GM12801 (cell line): Measurements from ENCODE around the gene LMO1.

Experiments
- TF ChIP-seq, protein P1 (sequence below): IDR thresholded peaks from one replicate; pipeline ENCODE4 v1.5.1; 2011; ENCODE audit warnings: control low read depth; ENCODE audit not compliant: insufficient read length; ENCODE audit errors: extremely low read depth

LMO1 gene

DNA sequence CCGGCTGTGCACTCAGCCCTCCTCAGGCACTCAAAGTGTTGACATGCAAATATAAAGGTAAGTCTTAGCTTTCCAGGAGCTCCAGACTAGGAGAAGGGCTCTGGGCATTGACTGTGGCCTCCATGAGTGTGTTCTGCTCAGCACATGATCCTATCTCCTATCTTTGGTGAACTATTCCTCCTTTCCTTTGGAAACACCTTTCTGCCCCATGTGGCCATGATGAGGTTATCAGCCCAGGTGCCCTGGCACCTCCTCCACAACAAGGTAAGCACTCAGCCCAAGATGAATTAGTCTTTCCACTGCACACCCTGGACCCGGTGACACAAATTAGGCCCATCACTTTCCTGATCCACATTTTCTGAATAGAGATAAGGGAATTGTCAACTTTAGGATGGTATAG is 37.9 kb upstream of the LMO1 start:
- TF ChIP-seq, protein P1, sequence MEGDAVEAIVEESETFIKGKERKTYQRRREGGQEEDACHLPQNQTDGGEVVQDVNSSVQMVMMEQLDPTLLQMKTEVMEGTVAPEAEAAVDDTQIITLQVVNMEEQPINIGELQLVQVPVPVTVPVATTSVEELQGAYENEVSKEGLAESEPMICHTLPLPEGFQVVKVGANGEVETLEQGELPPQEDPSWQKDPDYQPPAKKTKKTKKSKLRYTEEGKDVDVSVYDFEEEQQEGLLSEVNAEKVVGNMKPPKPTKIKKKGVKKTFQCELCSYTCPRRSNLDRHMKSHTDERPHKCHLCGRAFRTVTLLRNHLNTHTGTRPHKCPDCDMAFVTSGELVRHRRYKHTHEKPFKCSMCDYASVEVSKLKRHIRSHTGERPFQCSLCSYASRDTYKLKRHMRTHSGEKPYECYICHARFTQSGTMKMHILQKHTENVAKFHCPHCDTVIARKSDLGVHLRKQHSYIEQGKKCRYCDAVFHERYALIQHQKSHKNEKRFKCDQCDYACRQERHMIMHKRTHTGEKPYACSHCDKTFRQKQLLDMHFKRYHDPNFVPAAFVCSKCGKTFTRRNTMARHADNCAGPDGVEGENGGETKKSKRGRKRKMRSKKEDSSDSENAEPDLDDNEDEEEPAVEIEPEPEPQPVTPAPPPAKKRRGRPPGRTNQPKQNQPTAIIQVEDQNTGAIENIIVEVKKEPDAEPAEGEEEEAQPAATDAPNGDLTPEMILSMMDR: no peak

DNA sequence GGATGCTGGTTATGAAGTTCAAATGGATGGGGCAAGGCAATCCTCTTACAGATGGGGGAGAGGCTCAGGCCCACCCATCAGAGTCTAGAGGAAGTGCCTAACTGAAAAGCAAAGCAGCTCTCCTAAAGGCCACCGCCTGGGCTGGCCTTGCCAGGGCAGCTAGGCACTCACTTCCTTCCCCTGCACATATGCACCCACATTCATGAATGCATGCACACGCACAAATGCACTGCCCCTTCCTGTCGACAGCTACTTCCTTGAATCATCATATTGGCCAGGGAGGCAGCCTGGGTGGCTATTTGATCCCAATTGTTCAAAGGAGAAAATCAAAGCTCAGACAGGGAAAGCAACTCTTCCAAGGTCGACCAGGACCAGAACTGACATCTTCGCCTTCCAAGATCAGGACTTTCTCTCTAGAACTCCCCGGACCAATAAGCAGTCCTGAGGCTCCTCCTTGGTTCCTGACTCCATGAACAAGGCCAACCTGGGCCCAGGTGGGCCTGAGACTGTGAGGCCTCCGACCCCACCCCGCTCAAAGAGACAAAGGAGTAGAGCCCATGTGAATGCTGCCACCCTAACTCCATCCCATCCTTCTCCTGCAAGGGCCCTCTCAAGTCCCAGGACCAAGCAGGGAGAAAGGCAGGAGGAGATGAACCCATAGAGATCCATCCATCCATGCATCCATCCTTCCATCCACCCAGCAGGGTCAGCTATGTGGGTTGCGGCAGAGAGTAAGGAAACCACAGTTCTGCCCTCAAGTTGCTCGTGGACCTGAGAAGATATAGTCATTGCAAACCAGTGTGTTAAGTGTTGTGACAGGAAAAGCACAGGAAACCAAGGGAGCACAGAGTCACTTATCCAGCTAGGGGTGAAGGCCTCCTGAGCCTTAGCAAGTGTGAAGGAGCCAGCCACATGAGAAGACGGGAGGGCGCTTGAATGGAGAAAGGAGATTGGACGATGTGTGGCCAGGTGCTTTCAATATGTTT is 35.4 kb upstream of the LMO1 start:
- TF ChIP-seq, protein P1: no peak

- TF ChIP-seq, protein P1: no peak
Observed at GRCh38 chr11:8297781-8298440, 34.2 kb upstream of the LMO1 start.

GRCh38 chr11:8296872-8297271 is 33.2 kb upstream of the LMO1 start:
- TF ChIP-seq, protein P1: no peak

DNA sequence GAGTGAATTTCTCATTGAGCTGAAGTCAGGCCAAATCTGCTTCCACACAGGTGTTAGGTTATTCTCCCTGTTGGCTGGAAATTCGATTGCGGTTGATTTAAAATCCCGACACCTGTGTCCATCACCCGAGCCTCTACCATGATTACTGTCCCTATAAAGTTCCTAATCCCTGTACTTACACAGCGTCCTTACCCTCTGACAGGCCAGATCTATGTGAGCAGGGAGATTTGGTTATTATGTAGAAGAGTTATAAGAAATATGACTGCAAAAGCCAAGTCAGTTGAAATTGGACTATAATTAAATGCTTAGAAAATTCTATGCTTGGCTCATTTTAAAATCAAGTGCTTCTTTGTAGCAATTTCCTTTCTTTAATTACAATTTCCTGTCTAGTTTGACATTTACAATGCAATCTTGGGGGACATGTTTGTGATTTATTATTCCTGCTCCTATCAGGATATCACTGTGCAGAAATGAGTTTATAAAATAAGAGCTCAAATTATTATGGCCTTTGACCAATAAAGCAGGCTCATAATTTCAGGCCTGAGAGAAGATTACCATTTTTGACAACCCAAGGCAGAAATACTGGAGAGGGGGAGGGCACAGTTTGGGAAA is 32.5 kb upstream of the LMO1 start:
- TF ChIP-seq, protein P1: no peak

DNA sequence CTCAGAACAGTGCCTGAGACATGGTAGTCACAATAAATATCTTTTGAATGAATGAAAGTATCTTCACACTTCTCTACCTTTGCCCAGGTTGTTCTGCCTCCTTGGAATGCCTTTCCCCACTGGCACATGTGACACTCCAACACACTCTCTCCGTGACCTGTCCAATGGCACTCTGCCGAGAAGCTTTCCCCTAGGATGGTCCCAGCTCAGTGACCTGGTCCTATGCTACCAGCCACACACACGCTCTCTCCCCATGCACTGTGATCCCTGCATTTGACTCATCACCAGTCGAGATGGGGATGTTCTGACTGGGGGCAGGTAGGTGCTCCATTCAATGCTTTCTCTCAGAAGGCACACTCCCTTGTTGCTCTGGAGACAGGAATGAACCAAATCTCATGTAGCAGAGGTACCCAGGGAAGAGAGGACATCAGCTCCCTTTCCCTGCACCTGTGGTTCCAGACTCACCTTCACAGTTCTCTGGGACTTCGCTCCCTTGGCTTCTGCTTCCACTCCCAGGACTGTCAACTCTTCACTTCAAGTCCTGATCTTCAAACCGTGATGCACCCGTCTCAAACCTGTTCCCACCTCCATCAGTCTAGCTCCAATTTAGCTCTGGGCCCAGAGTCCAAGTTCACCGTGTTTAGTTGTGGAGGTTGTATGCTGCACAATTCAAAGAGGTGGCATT is 30.7 kb upstream of the LMO1 start:
- TF ChIP-seq, protein P1: no peak

GRCh38 chr11:8293171-8293570 is 29.5 kb upstream of the LMO1 start:
- TF ChIP-seq, protein P1: no peak
